AML-193 (cell line): Measurements from ENCODE around the gene AP1M1.

Experiments
- DNase-seq, 2 experiments: peaks; one replicate each; lab custom pipeline; 2025; lab: John Stamatoyannopoulos, UW

Gene AP1M1

GRCh38 chr19:16207490-16208025 lies 9.8 kb downstream of the AP1M1 start:
- DNase-seq = no peak

GRCh38 chr19:16208064-16208759 lies 10.5 kb downstream of the AP1M1 start:
- DNase-seq = no peak

GRCh38 chr19:16208847-16209665 lies 11.3 kb downstream of the AP1M1 start:
- DNase-seq = no peak

- no peak for DNase-seq
Observed at GRCh38 chr19:16210168-16210567, 12.5 kb downstream of the AP1M1 start.

- DNase-seq = no peak
Observed at GRCh38 chr19:16213076-16213475, 15.4 kb downstream of the AP1M1 start.

- DNase-seq = no peak
Observed at GRCh38 chr19:16216744-16217670, 19.3 kb downstream of the AP1M1 start.

- no peak for DNase-seq
Observed at GRCh38 chr19:16217716-16218451, 20.2 kb downstream of the AP1M1 start.

GRCh38 chr19:16218851-16219250 lies 21.1 kb downstream of the AP1M1 start:
- no peak for DNase-seq

GRCh38 chr19:16222806-16223205 lies 25.1 kb downstream of the AP1M1 start:
- no peak for DNase-seq

- DNase-seq = no peak
Observed at GRCh38 chr19:16223746-16224145, 26.0 kb downstream of the AP1M1 start.

GRCh38 chr19:16224293-16225045 lies 26.8 kb downstream of the AP1M1 start:
- DNase-seq = no peak

- no peak for DNase-seq
Observed at GRCh38 chr19:16225279-16226183, 27.8 kb downstream of the AP1M1 start.

- DNase-seq = no peak
Observed at GRCh38 chr19:16226184-16226591, 28.5 kb downstream of the AP1M1 start.

- DNase-seq = no peak
Observed at GRCh38 chr19:16226878-16227836, 29.4 kb downstream of the AP1M1 start.

- no peak for DNase-seq
Observed at GRCh38 chr19:16227837-16228636, 30.3 kb downstream of the AP1M1 start.

- DNase-seq = no peak
Observed at GRCh38 chr19:16228637-16229321, 31.1 kb downstream of the AP1M1 start.

- DNase-seq = no peak
Observed at GRCh38 chr19:16229322-16229641, 31.6 kb downstream of the AP1M1 start.
